Vagina (tissue), 2 donors: Measurements from ENCODE around the gene SLC6A13.

Experiments
- POLR2AphosphoS5 ChIP-seq, 2 donors: sonication (generic); formaldehyde crosslinking; IDR thresholded peaks; one replicate each; pipeline ENCODE4 v1.9.0; 2017; ENCODE audit warnings: antibody characterized with exemption in 2 of 2, mild to moderate bottlenecking in 2 of 2, low read depth in 1 of 2; ENCODE audit not compliant: insufficient read depth in 1 of 2
- TF ChIP-seq, protein P1 (sequence below), 3 experiments: fragments of 450-650 bp in 2 of 3; fragments of 200-600 bp in 1 of 3; sonication (generic) in 1 of 3; IDR thresholded peaks; one replicate each; pipeline ENCODE4 v1.5.1; 2017 to 2019; ENCODE audit warnings: antibody characterized with exemption in 3 of 3, mild to moderate bottlenecking in 2 of 3, moderate library complexity in 2 of 3

- TF ChIP-seq POLR2AphosphoS5 (IDR thresholded peaks at IDR 0.05; ENCODE audit: insufficient read depth in 1 of 2, low read depth in 1 of 2), result no peak
- TF ChIP-seq, protein P1, sequence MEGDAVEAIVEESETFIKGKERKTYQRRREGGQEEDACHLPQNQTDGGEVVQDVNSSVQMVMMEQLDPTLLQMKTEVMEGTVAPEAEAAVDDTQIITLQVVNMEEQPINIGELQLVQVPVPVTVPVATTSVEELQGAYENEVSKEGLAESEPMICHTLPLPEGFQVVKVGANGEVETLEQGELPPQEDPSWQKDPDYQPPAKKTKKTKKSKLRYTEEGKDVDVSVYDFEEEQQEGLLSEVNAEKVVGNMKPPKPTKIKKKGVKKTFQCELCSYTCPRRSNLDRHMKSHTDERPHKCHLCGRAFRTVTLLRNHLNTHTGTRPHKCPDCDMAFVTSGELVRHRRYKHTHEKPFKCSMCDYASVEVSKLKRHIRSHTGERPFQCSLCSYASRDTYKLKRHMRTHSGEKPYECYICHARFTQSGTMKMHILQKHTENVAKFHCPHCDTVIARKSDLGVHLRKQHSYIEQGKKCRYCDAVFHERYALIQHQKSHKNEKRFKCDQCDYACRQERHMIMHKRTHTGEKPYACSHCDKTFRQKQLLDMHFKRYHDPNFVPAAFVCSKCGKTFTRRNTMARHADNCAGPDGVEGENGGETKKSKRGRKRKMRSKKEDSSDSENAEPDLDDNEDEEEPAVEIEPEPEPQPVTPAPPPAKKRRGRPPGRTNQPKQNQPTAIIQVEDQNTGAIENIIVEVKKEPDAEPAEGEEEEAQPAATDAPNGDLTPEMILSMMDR (IDR thresholded peaks at IDR 0.05), result no peak
These were observed 86.9 kb downstream of the SLC6A13 start for GRCh38 chr12:175759-176158.
